ENCODE results near the gene PIGS.
"Not testable (repeated sequence)": the region's sequence is repeated elsewhere in the genome, so short reads cannot be mapped to it uniquely, and the experiment has no call there.

The PIGS gene

GRCh38 chr17:28578246-28579195 is 7.2 kb upstream of the PIGS start:
- Histone ChIP-seq H3K27ac (no peak overlapping the region), H3K4me3 (no peak overlapping the region)
- peak; percentile 53 for DNase-seq (ENCODE audit: low spot score)
- no peak for TF ChIP-seq CTCF (IDR thresholded peaks at IDR 0.05)

GRCh38 chr17:28577466-28577824 is 6.1 kb upstream of the PIGS start:
- Histone ChIP-seq H3K4me3 (no peak overlapping the region), H3K27ac (peak overlapping the region in 1 of 2 donors; percentile 42)
- DNase-seq (ENCODE audit: low spot score): no peak
- no peak for TF ChIP-seq CTCF (IDR thresholded peaks at IDR 0.05)

GRCh38 chr17:28576758-28577465 is 5.6 kb upstream of the PIGS start, which contains the start of gene ALDOC:
Gene ALDOC (minus strand): TSS chr17:28576895. CDS start chr17:28575532, 1,363 bp downstream.
- peak within 1 kb of the TSS in 1 of 2 donors; percentile 42 for H3K27ac ChIP-seq
- no peak for TF ChIP-seq CTCF (IDR thresholded peaks at IDR 0.05)
- H3K4me3 ChIP-seq: peak within 1 kb of the TSS; percentile 55
- DNase-seq (ENCODE audit: low spot score): peak; percentile 93

DNA sequence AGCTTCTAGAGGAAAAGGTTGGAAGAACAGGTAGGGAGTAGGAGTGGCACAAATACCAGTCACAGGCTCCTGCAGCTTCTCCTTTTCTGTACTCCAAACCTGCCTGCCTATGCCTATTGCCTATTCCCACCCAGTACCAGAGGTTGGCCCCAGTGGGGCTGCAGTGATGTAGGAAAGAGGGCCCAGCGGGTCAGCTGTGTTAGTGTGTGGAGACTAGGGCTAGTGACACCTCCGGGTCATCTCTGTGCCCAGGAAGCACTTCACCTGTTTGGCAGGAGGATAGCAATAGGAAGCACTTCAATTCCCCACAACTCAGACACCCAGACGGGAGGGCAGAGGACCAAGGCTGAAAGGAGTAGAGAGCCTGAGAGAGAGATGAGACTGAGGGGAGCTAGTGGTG is 4.7 kb upstream of the PIGS start:
- not testable (repeated sequence) for DNase-seq (ENCODE audit: low spot score); H3K4me3 ChIP-seq; H3K27ac ChIP-seq

GRCh38 chr17:28575126-28575795 is 3.9 kb upstream of the PIGS start:
- Histone ChIP-seq H3K4me3 (no peak overlapping the region), H3K27ac (no peak overlapping the region)
- DNase-seq (ENCODE audit: low spot score): peak; percentile 62
- no peak for TF ChIP-seq CTCF (IDR thresholded peaks at IDR 0.05)

DNA sequence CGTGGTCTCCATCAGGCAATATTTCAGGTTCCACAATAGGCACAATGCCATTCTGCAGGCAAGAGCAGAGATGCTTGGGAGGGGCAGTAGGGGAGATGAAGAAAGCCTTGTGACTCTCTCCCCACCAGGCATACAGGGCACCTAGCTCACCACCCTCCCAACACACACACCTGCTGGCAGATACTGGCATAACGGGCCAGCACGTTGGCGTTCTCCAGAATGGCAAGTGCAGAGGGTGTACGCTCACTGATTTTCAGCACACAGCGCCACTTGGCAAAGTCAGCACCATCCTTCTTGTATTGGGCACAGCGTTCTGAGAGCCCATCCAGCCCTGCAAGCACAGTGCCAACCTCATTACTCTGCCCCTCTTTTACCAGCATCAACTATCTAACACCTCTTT is 3.2 kb upstream of the PIGS start:
- Histone ChIP-seq H3K4me3 (no peak overlapping the region), H3K27ac (no peak overlapping the region)
- no peak for TF ChIP-seq CTCF (IDR thresholded peaks at IDR 0.05)
- DNase-seq (ENCODE audit: low spot score): peak; percentile 40

GRCh38 chr17:28573966-28574480 is 2.7 kb upstream of the PIGS start:
- H3K4me3 ChIP-seq: no peak overlapping the region

More at GRCh38 chr17:28573966-28574480, 2.7 kb upstream of the PIGS start:
- peak; percentile 64 for DNase-seq (ENCODE audit: low spot score)
- no peak overlapping the region for H3K27ac ChIP-seq
- TF ChIP-seq CTCF (IDR thresholded peaks at IDR 0.05): no peak
